Ascending aorta (tissue), 2 donors: ENCODE results near the gene OSBPL9. TPM values are rescaled to one million over a fixed set of nuclear protein-coding genes. Genes with fewer than 3 reads are reported as not detected.

Source experiments
- DNase-seq, 2 donors: peaks; one replicate each; pipeline ENCODE4 v3.0.0-alpha.2; 2019; ENCODE audit warnings: low spot score in 2 of 2
- H3K27ac ChIP-seq, 2 donors: fragments of 200-600 bp; sonication (generic); one replicate each; pipeline ENCODE4 v1.5.1; 2016 to 2017; ENCODE audit warnings: mild to moderate bottlenecking in 1 of 2
- H3K27me3 ChIP-seq: fragments of 200-600 bp; sonication (generic); one replicate; pipeline ENCODE4 v1.5.1; 2017
- H3K36me3 ChIP-seq, 2 donors: fragments of 200-600 bp; sonication (generic); one replicate each; pipeline ENCODE4 v1.5.1; 2016
- H3K4me1 ChIP-seq, 2 donors: fragments of 200-600 bp; sonication (generic); one replicate each; pipeline ENCODE4 v1.5.1; 2016 to 2017; ENCODE audit warnings: mild to moderate bottlenecking in 1 of 2
- H3K4me3 ChIP-seq, 2 donors: fragments of 200-600 bp; sonication (generic); one replicate each; pipeline ENCODE4 v1.5.1; 2016 to 2017; ENCODE audit warnings: mild to moderate bottlenecking in 1 of 2
- H3K9me3 ChIP-seq, 2 donors: fragments of 200-600 bp; sonication (generic); one replicate each; pipeline ENCODE4 v1.5.1; 2016
- CTCF ChIP-seq, 3 experiments: fragments of 200-600 bp in 2 of 3; fragments of 450-650 bp in 1 of 3; sonication (generic) in 2 of 3; IDR thresholded peaks; one replicate each; pipeline ENCODE4 v1.5.1; 2016 to 2019; ENCODE audit warnings: antibody characterized with exemption in 3 of 3, mild to moderate bottlenecking in 1 of 3, moderate library complexity in 1 of 3
- intact Hi-C: fragments of 100-400 bp; cut with DNase I; formaldehyde crosslinking; loops from one replicate; pipeline ENCODE4 v1.15.1; 2023
- total RNA-seq: library from RNA; depleted of rRNA; stranded (reverse); fragments of >200 nt; gene quantifications from one replicate; pipeline ENCODE4 v1.1.0, GENCODE V29; 2016

The OSBPL9 gene
- total RNA-seq, 1 donor from 2014 or later: 101 TPM

GRCh38 chr1:51636191-51636590 lies 19.3 kb downstream of the OSBPL9 start:
- no peak for TF ChIP-seq CTCF (IDR thresholded peaks at IDR 0.05)
- intact Hi-C loops: loop anchor here (2.0 kb wide), 1 partner anchor 19 kb away; the partner anchor contains the start of gene OSBPL9
- H3K4me1 ChIP-seq: peaks cover 0 to 49% of the 10 kb centered on the region in 2 donors
- H3K9me3 ChIP-seq: no peaks in the 10 kb centered on the region
- H3K36me3 ChIP-seq: no peaks in the 10 kb centered on the region
- no peaks in the 10 kb centered on the region for H3K27me3 ChIP-seq
- no peak for DNase-seq
- peak overlapping the region; percentile 72 to 87 for H3K27ac ChIP-seq
- H3K4me3 ChIP-seq: no peak overlapping the region

- peak overlapping the region; percentile 72 to 87 for H3K27ac ChIP-seq
- TF ChIP-seq CTCF (IDR thresholded peaks at IDR 0.05): no peak
- H3K4me3 ChIP-seq: no peak overlapping the region
- intact Hi-C loops: loop anchor here (2.0 kb wide), 1 partner anchor 20 kb away; the partner anchor contains the start of gene OSBPL9
- H3K4me1 ChIP-seq: peaks cover 2 to 55% of the 10 kb centered on the region in 2 donors
- H3K9me3 ChIP-seq: no peaks in the 10 kb centered on the region
- H3K36me3 ChIP-seq: no peaks in the 10 kb centered on the region
- peak; percentile 47 to 92 for DNase-seq
- no peaks in the 10 kb centered on the region for H3K27me3 ChIP-seq
Observed at GRCh38 chr1:51636764-51637522, 20.1 kb downstream of the OSBPL9 start.

DNA sequence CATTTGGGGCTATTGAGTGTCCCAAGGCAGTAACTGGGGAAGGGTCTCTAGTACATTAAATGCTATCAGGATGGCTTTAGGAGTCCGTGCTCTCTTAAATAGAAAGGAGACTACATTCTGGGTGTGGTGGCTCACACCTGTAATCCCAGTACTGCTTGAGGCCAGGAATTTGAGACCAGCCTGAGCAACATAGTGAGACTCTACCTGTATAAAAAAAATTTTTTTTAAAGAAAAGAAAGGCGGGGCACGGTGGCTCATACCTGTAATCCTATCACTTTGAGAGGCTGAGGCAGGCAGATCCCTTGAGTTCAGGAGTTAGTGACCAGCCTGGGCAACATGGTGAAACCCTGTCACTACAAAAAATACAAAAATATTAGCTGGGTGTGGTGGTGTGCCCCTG lies 21.5 kb downstream of the OSBPL9 start:
- no peak for TF ChIP-seq CTCF (IDR thresholded peaks at IDR 0.05)
- Histone ChIP-seq H3K27me3 (no peaks in the 10 kb centered on the region), H3K9me3 (no peaks in the 10 kb centered on the region), H3K36me3 (no peaks in the 10 kb centered on the region), H3K4me1 (peaks cover 13 to 67% of the 10 kb centered on the region in 2 donors), H3K4me3 (no peak overlapping the region), H3K27ac (peak overlapping the region; percentile 70 to 87)
- no peak for DNase-seq
- intact Hi-C loops: no loop called here

- Histone ChIP-seq H3K36me3 (no peaks in the 10 kb centered on the region), H3K4me1 (peaks cover 21 to 69% of the 10 kb centered on the region in 2 donors), H3K27ac (no peak overlapping the region), H3K27me3 (no peaks in the 10 kb centered on the region), H3K9me3 (no peaks in the 10 kb centered on the region), H3K4me3 (no peak overlapping the region)
- no peak for TF ChIP-seq CTCF (IDR thresholded peaks at IDR 0.05)
- intact Hi-C loops: no loop called here
- DNase-seq: no peak
Observed at GRCh38 chr1:51639694-51640093, 22.8 kb downstream of the OSBPL9 start.

DNA sequence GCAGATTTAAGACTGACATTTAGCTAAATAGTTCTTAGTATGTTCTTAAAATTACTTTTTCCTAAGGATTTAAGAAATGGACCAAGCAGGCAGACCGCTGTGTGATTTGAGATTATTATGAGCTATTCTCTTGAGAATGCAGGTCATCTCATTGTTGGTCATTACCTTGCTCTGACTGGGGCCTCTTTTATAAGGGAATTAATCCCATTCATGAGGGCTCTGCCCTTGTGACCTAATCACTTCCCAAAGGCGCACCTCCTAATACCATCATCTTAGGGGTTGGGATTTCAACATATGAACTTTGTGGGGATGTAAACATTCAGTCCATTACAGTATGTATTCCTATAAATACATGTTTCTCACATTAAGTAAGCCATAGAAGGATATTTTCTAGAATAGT lies 24.2 kb downstream of the OSBPL9 start:
- no peak for TF ChIP-seq CTCF (IDR thresholded peaks at IDR 0.05)
- no peak for DNase-seq
- H3K4me3 ChIP-seq: no peak overlapping the region
- intact Hi-C loops: no loop called here
- H3K36me3 ChIP-seq: no peaks in the 10 kb centered on the region
- H3K4me1 ChIP-seq: peaks cover 21 to 69% of the 10 kb centered on the region in 2 donors
- no peaks in the 10 kb centered on the region for H3K9me3 ChIP-seq
- peak overlapping the region; percentile 85 to 88 for H3K27ac ChIP-seq
- H3K27me3 ChIP-seq: no peaks in the 10 kb centered on the region
